ENCODE measurements around the gene TBC1D22A.

The TBC1D22A gene

DNA sequence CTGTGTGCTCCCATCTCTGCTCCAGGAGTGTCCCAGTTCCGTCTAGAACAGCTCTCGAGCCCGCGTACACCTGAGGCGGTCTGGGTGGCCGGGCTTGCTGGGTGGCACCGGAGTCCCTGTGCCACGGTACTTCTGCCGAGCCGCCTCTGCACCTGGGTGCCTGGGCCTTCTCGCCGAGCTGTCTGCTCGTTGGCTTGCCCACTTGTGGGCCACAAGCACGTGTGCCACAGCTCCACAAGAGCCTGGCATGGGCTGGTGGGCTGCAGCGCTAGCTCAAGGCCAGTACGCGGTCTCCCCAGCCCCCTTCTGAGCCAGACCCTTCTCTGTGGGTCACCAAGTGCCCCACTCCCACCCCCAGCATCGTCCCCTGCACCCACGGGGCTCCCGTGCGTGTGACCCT is 388.0 kb downstream of the TBC1D22A start:
- no peak for DNase-seq

DNA sequence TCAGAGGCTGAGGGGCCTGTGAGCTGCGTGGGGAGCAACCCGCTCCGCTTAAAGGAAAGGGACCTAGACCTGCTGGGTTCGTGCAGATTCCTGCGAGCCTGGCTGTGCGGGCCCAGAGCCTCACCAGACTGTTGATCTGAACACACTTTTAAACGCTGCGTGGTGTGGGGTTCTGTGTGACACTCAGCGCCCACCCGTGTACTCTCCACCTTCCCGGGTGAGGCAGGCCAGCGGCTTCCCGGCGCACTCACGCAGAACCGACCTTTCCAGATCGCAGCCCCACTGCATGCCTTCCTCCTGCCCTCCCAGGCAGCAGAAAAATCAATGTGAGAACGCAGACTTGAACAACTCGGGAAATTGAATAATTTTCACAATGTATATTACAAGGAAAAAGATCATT is 388.6 kb downstream of the TBC1D22A start:
- no peak for DNase-seq

DNA sequence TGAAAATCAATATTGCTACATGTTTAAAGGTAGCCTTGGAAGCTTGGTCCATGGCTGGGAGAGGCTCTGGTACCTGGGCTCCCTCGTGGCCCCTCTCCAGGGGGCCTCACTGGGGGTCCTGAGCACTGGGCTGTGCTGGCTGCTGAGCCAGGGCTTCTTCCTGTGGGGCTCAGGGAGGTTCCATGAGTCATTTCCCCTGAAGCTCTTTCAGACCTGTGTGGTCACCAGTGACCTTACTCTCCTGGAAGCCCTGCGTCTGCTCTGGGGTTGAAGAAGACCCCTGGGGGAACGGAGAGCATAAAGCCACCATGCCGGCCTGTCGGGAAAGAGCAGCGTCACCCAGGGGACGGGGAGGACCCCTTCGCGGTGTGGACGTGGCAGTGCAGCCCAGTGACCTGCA is 389.0 kb downstream of the TBC1D22A start:
- DNase-seq = no peak

DNA sequence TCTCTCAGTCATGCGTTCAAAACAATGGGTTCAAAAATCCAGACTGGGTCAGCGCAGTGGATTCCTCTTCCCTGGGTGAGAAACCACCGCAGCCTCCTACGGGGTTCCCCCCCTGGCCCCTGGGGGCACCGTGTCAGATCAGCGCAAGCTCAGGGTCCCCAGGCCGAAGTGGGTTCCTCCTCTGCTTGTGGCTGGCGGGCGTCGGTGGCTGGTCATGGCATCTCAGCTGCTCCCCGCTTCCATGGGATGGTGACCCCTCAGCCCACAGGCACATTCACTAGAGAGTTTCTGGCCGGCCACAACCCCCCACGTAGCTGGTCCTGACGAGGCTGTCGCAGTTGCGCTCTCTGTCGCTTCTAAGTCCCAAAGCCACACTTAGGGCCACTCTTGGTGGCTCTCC is 389.8 kb downstream of the TBC1D22A start:
- DNase-seq = no peak

DNA sequence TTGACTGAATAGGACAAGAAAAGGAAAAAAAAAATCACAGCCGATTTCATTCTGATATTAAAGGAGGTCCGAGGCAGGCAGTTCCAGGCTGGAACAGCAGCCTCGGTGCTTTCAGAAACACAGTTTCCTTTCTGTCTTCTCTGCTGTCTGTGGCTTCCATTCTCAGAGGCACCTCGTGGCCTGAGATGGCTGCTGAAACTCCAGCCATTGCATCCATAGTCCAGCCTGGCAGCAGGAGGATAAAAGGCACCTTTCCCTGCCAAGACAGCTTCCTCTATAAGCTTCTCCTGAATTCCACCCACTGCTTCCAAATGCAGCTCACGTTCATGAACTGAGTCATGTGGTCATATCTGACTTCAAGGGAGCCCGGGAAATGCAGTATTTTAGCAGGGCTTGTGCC is 390.5 kb downstream of the TBC1D22A start:
- no peak for DNase-seq

DNA sequence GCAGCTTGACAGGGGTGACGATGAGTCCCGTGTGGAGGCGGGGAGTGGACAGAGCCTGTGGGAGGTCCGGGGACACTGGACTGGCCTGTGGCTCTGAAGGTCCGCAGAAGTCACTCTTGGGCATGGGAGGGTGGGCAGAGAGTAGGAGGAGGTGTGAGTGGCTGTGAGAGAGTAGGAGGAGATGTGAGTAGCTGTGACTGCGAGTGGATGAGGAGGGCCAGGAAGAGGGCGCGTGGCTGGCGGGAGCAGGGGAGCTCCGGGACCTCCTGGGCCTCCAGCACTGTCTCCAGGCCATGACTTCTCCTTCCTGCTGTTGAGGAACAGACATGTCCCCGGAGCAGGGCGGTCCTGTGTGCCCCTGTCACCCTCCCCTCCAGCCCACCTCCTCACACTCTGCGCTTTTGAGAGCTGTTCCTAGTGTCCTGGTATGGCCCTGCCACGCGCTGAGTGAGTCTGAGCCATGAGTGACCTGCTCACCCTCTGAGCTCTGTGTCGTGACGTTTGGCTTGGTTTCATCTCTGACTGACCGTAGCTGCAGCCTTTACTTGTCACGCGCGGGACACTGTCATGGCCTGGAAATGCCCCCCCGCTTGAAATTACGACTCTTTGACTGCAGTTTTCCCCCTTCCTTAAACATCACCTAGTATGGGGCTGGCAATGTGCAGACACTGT is 391.5 kb downstream of the TBC1D22A start:
- no peak for DNase-seq

DNA sequence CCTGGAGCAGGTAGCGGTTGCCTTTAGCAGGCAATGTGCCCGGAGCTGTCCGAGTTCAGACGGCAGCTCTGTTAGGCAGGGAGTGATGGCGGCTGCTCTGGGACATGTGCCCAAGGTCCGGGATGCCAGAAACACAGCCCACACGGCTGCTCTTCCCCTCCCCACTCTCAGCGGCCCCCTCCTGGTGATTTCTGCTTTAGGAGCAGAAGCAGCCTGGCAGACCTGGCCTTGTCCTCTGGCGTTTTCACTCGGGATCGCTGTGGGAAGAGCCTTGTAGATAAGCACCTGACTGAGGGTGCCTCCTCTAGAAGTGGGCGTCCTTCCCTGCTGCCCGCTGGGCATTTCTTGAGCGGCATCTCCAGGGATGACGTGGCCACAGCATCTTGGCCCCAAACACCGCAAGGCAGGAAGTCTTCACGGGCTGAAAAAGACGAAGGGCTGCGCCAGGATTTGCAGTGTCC is 392.2 kb downstream of the TBC1D22A start:
- no peak for DNase-seq

DNA sequence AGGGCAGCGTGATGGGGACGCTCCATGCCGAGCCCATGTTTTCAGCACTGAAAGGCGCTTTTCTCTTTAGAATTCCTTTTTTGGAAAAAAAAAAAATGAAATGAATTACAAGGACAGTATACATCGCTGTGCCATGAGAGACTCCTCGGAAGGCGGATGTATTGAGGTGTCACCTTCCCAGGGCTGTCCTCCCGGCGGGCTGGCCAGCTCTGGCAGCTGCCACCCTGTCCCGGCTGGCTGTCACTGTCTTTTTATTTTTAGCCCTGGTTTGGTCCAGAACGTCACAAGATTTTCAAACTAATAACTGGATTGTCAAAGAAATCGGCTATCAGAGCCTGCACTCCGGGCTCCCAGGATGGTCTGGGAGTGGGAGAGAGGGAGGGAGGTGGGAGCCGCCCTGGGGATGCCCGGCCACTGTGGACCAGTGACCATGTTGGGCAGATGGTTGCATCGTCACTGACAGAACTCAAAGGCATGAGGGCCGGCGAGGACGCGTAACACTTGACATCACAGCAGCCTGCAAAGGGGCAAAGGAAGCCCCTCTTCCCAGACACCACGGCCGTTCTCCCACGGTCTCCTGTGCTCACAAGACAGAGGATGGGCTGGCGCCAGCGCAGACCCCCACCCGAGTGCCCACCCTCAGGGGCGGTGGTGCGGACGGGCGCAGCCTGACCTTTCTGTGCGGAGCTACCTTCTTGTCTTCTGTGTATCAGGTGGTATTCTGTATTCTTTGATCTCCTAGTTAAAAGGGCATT is 392.9 kb downstream of the TBC1D22A start:
- no peak for DNase-seq

DNA sequence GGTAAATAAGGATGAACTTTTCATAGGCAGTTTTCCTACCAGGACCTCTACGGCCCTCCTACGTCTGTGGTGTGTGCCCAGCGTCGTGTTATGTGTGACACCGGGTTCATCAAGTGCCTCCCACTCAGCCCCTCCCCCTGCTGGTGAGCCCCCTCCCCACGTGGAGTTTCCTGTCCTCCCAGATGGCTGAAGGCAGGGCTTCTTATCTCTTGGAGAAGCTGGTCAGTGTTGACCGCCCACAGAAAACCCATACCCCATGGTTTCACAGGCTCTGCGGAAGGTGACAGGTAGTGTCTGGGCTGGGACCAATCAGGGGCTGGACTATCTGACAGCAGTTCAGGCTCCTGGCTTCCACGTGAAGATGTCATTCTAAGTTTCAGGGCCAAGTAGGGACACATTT is 393.5 kb downstream of the TBC1D22A start:
- no peak for DNase-seq

DNA sequence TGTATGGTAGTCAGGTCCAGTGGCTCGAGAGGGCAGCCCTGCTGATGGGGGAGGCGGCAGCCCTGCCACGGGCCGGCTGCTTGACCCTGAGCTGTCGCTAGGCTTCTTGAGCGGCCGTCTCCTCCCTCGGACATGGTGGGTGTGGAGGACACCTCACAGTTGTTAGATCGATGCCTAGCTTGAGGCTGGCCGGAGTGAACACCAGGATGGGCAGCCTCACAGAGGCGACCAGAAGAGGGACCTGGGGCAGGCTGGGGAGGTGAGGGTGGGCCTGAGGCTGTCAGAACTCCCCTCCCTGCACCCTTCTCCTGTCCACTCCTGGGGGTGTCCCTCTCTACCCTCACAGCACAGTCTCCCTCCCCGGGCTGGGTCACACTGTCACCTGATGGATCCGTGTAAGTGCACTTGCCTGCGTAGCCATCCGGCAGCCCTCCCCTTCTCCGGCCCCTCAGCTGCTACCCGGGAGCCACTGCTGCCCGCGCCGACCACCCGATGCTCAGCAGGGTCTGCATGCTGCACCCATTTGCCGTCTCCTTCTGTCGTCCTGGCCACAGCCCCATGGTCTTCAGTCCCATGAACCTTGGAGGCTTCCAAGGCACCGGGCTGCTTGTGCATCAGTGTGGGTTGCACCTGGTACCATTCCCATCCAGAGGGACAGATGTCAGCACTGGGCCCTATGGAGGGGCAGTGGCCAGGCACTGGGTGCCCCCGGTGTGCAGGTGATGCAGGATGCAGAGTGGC is 394.1 kb downstream of the TBC1D22A start:
- no peak for DNase-seq

DNA sequence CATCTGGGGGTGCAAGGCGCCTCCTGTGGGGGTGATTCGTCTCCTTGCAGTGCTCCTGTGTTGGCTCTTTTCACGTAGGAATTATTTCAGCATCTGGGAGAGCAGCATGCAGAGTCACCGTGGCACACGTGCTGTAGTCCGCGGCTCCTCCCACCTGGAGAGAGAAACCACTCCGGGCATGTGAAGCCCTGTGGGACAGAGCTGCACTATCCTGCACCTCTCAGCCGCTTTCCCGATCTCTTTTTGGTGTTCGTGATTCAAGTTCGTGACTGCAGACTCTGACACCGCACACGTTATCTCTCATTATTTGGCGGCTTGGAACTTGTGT is 394.6 kb downstream of the TBC1D22A start:
- no peak for DNase-seq

DNA sequence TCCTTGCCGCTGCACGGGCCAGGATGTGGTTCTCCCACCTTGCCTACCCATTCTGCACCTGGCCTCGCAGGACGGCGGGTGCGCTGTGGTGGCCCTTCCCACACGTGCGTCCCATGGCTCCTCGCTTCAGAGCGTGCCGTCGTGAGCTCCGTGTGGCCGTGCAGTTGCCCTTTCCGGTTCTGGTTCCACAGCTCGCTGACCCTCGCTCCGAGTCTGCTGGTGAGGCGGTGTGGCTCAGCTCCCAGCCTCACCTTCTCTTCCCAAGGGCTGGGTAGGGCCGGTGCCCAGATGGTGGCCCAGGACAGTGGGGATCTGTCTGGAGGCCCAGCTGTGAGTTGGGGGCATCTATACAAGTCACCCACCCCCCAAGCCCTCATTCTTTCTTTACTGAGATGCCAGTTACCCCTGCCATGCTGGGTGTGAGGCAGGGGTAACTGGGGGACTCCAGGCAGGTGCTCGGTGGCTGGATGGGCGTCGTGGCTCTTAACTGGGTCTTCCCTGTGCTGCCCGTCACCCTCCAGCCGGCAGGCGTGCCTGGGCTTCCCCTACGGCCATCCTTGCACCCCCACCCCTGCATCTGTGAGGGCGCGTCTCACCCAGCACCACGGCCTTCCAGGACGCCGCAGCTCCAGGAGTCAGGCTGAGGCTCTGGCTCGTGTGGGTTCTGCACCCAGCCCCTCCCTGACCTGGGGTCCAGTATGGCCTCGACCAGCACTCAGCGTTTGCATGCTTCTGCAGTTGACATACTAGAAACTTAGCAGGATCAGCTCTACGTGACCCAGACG is 395.2 kb downstream of the TBC1D22A start:
- no peak for DNase-seq

DNA sequence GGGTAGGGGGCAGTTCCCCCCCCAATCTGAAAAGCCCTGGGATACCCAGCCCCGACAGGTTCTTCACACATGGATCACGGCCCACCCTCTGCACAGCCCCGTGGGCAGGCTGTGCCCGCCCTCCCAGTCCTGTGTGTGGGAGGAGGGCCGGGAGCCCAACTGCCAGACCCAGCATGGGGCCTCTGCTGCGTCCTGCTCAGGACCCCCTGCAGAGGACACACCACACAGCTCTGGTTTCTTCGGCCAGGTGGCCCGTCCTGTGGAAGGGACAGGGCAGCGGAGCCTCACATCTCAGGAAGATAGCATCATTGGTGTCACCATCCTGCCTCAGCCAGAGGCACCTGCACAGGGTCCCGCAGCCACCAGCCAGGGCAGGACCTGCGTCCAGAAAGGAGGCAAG is 396.0 kb downstream of the TBC1D22A start:
- DNase-seq = no peak

DNA sequence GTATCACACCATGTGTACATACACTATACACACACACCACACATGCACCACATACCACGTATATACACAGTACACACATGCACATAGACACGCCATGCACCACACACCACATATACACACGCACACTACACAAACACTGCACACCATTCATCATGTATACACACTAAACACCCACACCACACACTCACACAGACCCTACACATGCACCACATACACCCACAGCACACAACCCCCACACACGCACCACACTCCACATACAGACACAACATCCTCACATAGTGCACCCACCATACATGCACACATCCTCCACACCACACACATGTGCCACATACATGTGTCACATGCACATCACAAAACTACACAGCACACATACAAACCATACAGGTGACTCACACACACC is 397.1 kb downstream of the TBC1D22A start:
- no peak for DNase-seq

DNA sequence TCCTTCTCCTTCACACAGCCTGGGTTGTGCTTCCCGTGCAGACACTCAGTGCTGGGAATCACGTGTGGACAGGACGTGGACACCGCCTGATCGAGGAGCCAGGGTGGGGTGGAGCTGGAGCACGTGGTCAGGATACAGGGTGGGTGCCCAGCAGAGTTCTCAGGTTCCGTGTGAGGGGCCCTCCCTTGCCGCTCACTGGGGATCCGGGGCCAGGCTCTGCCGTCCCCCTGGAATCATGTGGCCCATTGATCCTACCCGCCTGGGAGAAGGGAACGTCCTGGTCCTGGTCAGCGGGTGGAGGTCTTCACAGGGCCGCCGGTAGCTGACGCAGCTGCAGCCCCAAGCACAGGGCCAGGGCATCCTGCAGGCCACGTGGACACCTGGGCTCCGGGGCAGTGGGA is 397.7 kb downstream of the TBC1D22A start:
- DNase-seq = no peak

DNA sequence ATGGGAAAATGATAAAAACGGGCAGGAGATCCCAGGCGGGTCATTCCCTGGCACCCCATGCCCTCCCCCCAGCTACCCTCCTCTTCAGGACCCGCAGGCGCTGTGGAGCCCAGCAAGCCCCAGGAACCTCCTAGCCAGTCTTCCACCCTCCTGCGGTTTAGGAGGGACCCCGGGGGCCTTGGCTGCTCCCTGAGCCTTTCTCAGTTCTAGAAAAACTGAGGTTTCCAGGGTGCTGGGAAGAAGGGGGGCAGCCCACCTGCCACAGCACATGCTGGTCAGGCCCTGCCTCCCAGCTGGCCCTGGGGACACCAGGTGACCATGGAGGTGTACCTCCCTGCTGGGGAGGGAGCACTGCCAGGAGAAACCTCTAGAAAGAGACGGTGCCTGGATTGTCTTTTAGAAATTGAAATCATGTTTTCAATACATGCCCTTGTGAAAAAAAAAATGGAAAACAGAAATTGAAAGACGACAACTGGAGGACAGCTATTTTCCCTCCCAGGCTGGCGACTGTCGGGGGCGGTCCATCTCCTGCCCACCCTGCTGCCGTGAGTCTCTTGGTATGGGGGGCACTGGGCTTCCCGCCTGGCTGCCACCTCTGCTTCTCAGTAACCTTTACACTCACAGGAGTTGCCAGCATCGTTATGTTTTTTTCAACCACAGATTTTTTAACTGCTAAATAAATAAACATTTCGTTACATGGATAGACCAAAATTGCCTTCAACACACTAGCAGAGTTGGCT is 398.5 kb downstream of the TBC1D22A start:
- DNase-seq = peak; percentile 7

DNA sequence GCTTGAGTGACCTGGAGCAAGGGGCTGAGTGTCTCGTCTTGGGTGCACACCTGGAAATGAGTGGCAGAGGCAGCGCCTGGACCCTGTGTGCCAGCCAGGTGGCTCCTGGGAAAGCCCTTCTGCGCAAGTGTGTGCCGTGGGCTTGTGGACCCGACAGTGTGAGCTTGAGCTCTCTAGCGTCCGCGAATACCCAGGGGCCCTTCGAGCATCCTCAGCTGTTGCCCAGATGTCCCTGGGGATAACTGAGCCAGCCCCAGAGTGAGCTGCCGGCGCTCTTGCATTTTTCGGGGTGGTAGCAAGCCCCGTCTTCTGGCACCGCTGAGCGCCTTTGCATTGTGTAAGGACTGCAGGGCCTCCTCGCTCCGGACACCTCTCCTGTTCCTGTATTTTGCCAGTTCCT is 399.2 kb downstream of the TBC1D22A start:
- DNase-seq = peak; percentile 67

DNA sequence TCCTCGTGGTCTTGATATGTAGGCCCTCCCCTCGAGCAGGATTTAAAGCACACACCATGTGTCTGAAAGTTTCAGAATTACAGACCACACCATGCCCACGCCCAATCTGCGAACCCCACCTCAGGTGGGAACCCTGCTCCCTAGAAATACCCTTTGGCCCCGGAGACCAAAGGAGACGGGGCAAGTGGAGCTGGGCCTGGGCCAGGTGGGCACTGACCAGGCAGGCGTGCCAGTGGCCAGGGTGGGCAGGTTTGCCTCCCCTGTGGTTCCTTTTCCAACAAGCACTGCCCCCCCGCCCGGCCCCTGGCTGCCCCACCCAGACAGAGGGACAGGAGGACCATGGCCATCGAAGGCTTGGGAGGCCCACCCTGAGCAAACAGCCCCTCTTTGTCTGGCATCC is 400.4 kb downstream of the TBC1D22A start:
- DNase-seq = no peak

DNA sequence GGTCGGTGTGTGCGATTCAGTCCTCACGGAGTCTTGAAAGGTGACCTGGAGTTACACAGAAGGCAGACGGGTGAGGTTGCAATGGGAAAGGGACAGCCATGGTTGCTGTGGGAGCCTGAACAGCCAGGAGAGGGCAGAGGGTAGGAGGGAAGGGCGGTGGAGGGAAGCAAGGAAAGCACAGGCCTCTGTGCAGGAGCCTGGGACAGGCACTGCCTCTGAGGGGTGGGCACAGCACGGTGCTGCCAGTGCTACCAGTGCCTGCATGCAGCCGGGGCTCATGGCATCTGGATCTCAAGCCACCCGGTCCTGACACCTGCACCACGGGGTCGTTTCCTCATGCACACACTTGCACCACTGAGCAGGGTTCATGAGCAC is 401.0 kb downstream of the TBC1D22A start:
- DNase-seq = no peak

DNA sequence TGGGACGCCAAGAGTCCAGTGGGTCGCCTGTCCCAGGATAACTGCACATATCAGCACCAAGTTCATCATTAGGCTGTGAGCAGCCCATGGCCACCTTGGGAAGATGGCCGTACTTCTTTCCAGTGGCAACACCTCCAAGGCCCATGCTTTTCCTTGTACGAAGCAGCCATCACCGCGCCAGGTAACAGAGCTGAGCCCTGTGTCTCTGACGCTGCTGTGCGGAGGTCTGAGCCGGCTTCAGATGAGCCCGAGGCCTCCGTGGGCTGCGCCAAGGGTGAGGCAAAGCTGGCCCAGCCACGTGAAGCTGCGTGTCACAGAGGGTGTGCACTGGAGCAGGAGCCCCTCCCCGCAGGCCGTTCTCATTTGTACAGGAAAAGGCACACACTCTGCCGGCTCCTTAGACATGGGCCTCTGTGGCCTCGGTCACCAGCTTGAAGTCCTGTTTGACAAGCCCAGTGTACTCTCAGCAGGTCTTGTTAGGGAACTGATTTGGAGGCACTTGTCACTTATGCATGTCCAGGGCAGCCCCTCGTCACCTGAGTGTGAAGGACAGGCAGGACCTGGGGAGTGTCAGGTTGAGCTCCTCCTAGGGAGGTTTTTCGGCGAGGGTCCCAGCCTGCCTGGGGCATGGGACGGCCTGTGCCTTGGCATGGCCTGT is 401.5 kb downstream of the TBC1D22A start:
- DNase-seq = no peak

DNA sequence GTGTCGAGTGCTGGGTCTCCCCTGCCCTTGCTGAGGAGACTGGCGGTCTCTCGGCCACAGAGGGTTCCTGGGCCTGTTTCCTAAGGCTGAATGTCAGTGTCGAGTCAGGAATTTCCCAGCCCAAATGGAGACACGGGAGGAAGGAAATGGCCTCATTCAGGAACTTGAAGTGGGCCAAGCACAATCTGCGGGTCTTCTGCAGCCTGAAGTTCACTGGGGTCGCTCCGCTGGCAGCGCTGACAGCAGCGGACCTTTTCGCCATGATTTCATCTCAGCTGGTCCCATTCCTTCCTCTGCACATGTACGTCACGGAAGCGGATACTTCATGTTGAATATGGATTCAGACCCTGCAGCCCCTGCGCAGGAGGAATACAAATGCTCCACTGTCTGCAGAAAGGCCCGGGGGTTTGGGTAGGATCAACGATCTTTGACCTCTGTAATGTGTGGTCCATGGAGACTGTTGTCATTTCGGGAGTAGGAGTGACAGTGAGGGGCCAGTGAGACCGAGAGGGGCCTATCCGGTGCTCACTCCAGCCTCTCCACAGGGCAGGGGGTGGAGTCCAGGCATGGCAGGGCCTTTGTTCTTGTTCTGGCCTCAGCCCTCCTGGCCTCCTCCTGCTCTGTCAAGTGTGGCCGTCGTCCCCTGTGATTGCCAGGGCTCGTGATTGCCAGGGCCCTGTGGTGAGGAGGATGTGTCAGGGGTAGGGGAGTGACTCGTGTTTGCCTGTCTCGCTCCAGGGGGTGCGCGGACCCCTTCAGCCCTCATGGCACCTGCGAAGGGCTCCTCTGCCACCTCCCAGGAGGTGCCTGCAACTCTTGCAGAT is 402.3 kb downstream of the TBC1D22A start:
- DNase-seq = no peak
